AG09319 (cell line): Measurements from ENCODE around the gene UHRF1.
"Not testable (repeated sequence)": the region's sequence is repeated elsewhere in the genome, so short reads cannot be mapped to it uniquely, and the experiment has no call there.

Source experiments
- DNase-seq: peaks from one replicate; pipeline ENCODE4 v3.0.0-alpha.2; 2010; ENCODE audit warnings: low read depth; ENCODE audit errors: extremely low read depth
- CTCF ChIP-seq: IDR thresholded peaks from 2 replicates; pipeline ENCODE4 v1.5.1; 2011; ENCODE audit warnings: low read depth, mild to moderate bottlenecking, inconsistent platforms, low read length, moderate library complexity

UHRF1 gene

GRCh38 chr19:4870025-4870700 lies 39.1 kb upstream of the UHRF1 start:
- DNase-seq = peak; percentile 79

DNA sequence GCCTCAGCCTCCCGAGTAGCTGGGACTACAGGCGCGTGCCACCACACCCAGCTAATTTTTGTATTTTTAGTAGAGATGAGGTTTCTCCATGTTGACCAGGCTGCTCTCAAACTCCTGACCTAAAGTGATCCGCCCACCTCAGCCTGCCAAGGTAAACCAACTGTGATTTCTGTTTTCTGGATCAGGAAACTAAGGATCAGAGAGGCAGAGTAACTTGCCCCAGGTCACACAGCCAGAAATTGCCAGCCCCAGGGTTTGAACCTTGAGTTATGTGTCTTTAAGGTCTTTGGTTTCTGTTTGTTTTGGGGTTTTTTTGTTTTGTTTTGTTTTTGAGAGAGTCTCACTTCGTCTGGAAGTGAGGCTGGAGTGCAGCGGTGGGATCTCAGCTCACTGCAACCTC lies 37.6 kb upstream of the UHRF1 start:
- no peak for TF ChIP-seq CTCF

More at GRCh38 chr19:4870025-4870700, 39.1 kb upstream of the UHRF1 start:
- no peak for TF ChIP-seq CTCF

DNA sequence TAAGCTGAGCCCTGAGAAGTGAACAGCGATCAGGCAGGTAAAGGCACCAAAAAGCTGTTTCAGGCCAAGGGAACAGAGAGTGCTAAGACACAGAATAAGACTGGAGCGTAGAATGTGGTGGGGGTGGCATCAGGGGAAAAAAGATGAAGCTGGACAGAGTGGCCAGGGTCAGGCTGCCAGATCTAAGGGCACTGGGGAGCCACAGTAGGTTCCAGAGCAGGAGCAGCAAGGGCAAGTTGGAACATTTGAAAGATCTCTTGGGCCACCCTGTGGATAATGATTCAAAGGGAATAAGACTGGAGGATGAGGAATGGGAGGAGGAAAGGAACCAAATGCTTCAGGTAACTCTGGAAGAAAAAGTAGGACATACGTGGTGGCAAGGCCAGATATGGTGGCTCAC lies 35.4 kb upstream of the UHRF1 start:
- DNase-seq = no peak
- no peak for TF ChIP-seq CTCF

More for the DNA sequence above, 37.6 kb upstream of the UHRF1 start:
- DNase-seq = no peak

DNA sequence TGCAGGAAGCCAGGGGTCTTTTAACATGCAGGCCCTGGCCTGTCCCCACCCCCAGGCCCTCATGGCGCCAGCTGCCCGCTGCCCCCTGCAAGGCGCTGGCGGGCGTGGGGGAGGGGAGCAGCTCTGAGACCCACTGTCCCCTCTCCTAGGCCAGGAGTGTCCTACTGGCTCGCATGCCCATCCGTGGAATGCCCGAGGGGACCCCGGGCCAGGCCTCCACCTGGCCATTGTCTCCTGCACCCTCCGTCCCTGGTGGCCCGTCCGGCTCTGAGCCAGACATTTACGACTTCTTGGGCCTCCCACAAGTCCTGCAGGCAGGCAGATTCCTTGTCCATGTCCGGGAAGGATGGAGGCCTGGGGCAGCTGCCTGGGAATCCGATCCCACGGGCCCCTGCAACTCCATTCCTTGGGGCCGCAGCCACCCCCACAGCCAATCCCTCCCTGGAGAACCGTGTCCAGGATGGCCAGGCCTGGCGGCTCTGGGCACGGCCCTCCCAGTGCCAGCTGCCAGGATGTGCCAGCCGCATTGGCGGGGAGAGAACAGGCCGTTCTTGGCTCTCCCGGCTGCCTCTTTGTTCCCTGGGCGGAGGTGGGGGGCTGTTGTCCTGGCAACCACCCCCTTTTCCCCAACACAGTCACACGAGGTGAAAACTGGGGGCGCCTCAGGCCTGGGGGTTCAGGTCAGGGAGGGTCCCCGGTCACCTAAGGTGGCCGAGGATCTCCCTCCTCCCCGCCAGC lies 31.4 kb upstream of the UHRF1 start:
- TF ChIP-seq CTCF = no peak
- DNase-seq = no peak

GRCh38 chr19:4878491-4878968 lies 30.8 kb upstream of the UHRF1 start:
- no peak for DNase-seq
- no peak for TF ChIP-seq CTCF

DNA sequence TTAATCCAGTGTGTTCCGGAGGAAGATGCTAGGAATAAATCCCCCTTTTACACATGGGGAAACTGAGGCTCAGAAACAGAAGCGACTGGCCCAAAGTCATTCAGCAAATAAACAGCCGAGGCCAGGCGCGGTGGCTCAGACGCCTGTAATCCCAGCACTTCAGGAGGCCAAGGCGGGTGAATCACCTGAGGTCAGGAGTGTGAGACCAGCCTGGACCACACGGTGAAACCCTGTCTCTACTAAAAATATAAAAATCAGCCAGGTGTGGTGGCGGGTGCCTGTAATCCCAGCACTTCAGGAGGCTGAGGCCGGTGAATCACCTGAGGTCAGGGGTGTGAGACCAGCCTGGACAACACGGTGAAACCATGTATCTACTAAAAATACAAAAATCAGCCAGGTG lies 30.3 kb upstream of the UHRF1 start:
- no peak for DNase-seq
- TF ChIP-seq CTCF = no peak

DNA sequence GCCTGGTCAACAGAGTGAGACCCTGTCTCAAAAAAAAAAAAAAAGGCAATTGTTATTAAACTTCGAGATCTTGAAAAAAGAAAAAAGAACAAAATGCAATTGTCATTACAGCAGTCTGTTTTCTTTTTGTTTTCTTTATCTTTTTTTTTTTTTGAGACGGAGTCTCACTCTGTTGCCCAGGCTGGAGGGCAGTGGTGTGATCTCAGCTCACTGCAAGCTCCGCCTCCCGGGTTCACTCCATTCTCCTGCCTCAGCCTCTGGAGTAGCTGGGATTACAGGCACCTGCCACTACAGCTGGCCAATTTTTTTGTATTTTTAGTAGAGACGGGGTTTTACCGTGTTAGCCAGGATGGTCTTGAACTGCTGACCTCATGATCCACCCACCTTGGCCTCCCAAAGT lies 26.4 kb upstream of the UHRF1 start:
- DNase-seq = not testable (repeated sequence)

DNA sequence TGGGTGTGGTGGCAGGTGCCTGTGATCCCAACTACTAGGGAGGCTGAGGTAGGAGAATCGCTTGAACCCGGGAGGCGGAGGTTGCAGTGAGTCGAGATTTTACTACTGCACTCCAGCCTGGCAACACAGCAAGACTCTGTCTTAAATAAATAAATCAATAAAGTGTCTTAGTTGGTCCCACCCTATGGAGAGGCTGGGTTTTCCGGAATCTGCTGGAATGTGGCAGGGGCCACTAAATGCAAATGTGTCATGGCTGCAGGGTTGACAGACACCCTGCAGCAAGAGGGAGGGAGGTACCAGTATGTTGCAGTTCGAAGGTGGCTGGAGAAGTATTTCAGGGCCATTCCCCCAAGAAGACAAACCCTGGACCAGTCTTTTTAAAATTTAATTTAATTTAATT lies 24.3 kb upstream of the UHRF1 start:
- not testable (repeated sequence) for DNase-seq

DNA sequence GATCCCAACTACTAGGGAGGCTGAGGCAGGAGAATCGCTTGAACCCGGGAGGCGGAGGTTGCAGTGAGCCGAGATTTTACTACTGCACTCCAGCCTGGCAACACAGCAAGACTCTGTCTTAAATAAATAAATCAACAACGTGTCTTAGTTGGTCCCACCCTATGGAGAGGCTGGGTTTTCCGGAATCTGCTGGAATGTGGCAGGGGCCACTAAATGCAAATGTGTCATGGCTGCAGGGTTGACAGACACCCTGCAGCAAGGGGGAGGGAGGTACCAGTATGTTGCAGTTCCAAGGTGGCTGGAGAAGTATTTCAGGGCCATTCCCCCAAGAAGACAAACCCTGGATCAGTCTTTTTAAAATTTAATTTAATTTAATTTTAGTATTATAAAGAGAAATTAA lies 21.5 kb upstream of the UHRF1 start:
- not testable (repeated sequence) for DNase-seq
